GM18858 (cell line): ENCODE data around the gene COPE.

Experiments used
- ATAC-seq: cut with Tn5 transposase; IDR thresholded peaks from one replicate; pipeline ENCODE4 v1.9.1; 2021; ENCODE audit not compliant: unreplicated experiment

Gene COPE

GRCh38 chr19:18895038-18895823 lies 24.0 kb downstream of the COPE start:
- no peak for ATAC-seq

- no peak for ATAC-seq
These were observed 24.7 kb downstream of the COPE start for GRCh38 chr19:18894254-18895037.

- ATAC-seq = no peak
These were observed 25.5 kb downstream of the COPE start for GRCh38 chr19:18893587-18894253.

- ATAC-seq = no peak
These were observed 29.0 kb downstream of the COPE start for GRCh38 chr19:18889949-18890745.

GRCh38 chr19:18886972-18887371 lies 32.2 kb downstream of the COPE start:
- ATAC-seq = no peak

GRCh38 chr19:18883526-18884304 lies 35.5 kb downstream of the COPE start:
- no peak for ATAC-seq

GRCh38 chr19:18881491-18881890 lies 37.7 kb downstream of the COPE start:
- ATAC-seq = no peak

GRCh38 chr19:18879579-18880373 lies 39.4 kb downstream of the COPE start:
- no peak for ATAC-seq

- no peak for ATAC-seq
These were observed 40.2 kb downstream of the COPE start for GRCh38 chr19:18878858-18879578.

- no peak for ATAC-seq
These were observed 41.0 kb downstream of the COPE start for GRCh38 chr19:18878058-18878797.

- ATAC-seq = no peak
These were observed 42.3 kb downstream of the COPE start for GRCh38 chr19:18876865-18877264.

GRCh38 chr19:18875726-18876125 lies 43.5 kb downstream of the COPE start:
- no peak for ATAC-seq

- ATAC-seq = no peak
These were observed 47.6 kb downstream of the COPE start for GRCh38 chr19:18871543-18871942.

- ATAC-seq = no peak
These were observed 48.5 kb downstream of the COPE start for GRCh38 chr19:18870531-18871172.

- ATAC-seq = no peak
These were observed 49.2 kb downstream of the COPE start for GRCh38 chr19:18869781-18870530.

GRCh38 chr19:18869023-18869618 lies 50.1 kb downstream of the COPE start:
- no peak for ATAC-seq
